ENCODE data around the gene LGALS13. TPM values are rescaled to one million over a fixed set of nuclear protein-coding genes. Genes with fewer than 3 reads are reported as not detected.
A peak's percentile ranks its signal among the peaks of the same experiment; 100 is the strongest.

The LGALS13 gene, protein sequence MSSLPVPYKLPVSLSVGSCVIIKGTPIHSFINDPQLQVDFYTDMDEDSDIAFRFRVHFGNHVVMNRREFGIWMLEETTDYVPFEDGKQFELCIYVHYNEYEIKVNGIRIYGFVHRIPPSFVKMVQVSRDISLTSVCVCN
- not detected for total RNA-seq
- long read RNA-seq = 0 reads

DNA sequence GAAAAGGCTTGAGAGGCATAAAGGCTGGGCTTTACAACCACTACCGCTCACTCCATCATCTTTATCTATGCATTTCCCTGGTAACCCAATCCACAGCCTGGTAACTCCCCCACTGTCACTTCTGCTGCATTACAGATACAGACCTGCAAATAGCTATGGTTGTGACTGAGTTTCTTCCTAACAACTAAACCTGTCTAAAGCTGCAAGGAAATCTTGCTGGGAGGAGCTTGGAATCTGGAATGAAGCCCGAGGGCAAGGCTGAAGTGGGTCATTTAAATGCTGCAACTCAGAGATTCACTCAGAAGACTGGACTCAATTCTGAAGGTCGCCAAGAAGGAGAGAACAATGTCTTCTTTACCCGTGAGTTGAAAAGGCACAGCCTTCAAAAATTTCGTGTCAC lies at the start of gene LGALS13:
TSS of gene LGALS13 (plus strand) at position 301 of the 400 bp plus-strand sequence. CDS start at position 346, 45 bp downstream.
- ATAC-seq (no peak), DNase-seq (no peak)
- intact Hi-C loops (cut with DNase I, micrococcal nuclease) = no loop called here

DNA sequence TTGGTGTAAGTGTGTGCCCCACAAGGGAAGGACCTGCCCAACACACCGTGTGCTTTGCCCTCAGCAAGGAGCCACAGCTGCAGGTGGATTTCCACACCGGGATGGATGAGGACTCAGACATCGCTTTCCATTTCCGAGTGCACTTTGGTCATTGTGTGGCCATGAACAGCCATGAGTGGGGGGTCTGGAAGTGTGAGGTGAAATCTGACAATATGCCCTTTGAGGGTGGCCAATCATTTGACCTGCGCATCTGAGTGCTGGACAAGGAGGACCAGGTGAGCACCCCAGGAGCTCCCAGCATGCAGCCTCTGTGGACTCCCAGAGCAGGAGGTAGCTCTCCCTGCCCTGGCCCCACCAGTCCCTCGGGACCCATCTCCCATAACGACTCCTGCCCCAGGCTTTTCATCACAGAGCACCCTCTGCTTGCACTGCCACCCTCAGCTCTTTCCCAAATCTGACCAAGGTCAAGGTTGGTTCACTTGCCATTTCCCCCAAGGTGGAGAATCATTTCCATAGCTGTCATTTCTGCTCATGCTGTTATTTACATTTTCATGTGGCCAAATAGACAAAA lies 49.2 kb upstream of the LGALS13 start:
- ATAC-seq (no peak), DNase-seq (no peak)
- intact Hi-C loops (cut with DNase I, micrococcal nuclease) = loop anchor here in 1 of 2 donors (10.0 kb wide), 1 partner anchor 122 kb away; no protein-coding TSS in a partner anchor

DNA sequence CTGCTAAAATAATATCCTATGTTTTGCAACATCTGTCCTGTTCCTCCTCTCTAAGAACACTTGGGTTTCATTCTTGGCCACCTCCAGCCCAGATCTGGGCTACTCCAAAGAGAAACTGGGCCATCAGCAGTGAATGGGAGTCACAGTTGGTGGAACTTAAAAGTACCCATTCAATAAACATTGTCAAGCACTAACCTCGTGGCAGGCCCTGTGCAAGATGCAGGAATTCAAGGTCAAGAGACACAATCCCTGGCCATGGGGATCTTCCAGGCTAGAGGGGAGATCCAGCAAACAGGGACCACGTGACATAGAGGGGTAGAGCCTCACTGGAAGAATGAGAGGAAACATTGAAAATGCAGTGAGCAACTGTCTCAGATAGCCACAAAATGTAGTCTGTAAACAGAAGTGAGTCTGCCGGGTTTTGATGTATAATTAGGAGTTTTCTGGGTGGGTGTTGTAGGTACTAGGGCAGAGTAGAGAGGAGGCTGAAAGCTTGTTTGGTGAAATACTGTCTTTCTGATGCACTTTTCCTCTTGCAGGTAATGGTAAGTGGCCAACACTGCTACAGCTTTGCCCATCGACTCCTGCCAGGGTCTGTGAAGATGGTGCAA lies 47.5 kb upstream of the LGALS13 start:
- DNase-seq (no peak), ATAC-seq (no peak)
- intact Hi-C loops (cut with DNase I, micrococcal nuclease) = loop anchor here in 1 of 2 donors (10.0 kb wide), 1 partner anchor 120 kb away; no protein-coding TSS in a partner anchor

DNA sequence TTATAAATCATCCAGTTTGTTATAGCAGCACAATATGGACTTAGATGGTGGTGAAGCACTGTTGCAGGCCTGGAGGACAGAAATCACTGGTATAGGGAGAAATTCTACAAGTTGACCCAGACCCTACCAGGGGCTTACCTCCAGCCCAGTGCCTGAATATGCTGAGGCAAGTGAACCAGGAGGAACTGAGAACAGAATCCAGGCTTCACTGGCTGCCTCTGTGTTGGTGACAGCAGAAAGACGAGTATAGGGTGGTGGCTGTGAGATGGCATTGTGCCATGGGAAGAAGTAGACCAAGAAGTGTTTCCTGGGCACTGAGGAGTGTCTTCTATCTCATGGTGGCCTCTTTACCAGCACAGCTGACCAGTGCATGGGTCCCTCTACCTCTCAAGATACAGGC lies 46.4 kb upstream of the LGALS13 start:
- DNase-seq (no peak), ATAC-seq (no peak)
- intact Hi-C loops (cut with DNase I, micrococcal nuclease) = loop anchor here in 1 of 2 donors (10.0 kb wide), 1 partner anchor 119 kb away; no protein-coding TSS in a partner anchor

DNA sequence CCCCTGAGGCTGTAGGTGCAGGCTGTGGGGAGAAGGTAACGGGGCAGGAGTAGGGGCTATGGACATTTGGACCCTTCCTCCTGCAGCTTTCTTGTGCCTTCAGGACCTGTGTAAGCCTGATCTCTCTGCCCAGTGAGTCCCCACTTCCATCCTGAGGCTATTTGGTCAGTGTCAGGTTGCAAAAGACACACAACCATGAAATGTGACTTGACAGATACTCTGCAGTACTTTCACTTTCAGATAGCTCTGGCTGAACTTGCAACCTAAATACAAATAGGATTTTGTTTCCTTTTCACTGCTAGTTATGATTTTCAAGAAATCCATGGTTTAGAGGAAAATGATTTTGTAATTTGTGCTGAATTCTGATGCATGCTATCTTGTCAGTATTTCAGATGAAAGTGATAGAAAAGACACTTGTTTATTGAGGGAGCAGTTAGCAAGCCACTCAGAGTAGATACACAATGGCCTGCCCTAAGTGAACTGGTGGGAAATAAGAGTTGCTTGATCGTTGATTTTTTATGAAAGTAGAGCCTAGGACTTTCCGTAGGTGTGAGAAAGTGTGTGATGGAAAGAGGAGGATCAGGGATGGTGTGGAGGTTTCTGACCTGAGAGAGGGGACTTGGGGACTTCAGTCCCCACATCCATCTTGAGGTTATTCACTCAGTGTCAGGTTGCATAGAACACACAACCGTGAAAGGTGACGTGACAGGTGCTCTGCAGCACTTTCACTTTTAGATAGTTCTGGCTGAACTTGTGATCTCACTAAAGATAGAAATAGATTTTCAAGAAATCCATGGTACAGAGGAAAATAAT lies 44.3 kb upstream of the LGALS13 start:
- intact Hi-C loops (cut with DNase I, micrococcal nuclease) = loop anchor here in 1 of 2 donors (10.0 kb wide), 1 partner anchor 117 kb away; no protein-coding TSS in a partner anchor
- ATAC-seq = no peak

DNA sequence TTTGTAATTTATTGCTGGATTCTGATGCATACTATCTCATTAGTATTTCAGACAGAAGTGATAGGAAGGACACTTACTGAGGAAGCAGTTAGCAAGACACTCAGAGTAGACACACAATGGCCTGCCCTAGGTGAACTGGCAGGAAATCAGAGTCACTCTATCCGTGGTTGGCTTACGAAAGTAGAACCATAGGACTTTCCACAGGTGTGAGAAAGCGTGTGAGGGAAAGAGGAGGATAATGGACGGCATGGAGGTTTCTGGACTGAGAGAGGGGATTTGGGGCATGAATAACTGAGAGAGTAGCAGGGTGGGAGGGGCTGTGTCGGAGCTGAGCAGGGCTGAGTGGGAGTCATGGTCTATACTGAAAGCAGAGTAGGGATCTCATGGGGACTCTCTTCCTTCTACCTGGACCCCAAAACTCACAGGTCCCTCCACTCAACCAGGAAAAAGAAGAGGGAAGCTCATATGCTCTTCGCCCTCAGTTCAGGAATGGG lies 43.7 kb upstream of the LGALS13 start:
- DNase-seq (no peak), ATAC-seq (no peak)
- intact Hi-C loops (cut with DNase I, micrococcal nuclease) = loop anchor here in 1 of 2 donors (10.0 kb wide), 1 partner anchor 116 kb away; no protein-coding TSS in a partner anchor

More for the DNA sequence above, 44.3 kb upstream of the LGALS13 start:
- no peak for DNase-seq

DNA sequence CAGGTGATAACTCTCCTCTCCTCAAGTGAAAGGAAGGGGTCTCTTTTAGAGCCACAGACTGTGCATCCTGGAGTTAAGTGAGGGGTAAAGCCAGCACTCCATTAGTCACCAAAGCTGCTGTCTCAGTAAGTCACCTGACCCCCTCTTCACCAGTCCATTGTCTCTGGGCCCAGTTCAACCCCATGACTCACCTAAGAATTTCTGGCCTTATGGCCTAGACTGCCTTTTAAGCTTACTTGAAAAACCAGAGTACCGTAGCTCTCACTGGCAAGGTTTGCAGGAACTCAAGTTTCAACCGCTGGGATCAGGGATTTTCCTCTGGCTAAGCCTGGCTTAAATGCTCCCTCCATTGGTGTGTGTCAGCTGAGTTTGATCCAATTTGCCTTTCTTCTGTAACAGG lies 38.9 kb upstream of the LGALS13 start:
- ATAC-seq (no peak), DNase-seq (no peak)
- intact Hi-C loops (cut with DNase I, micrococcal nuclease) = no loop called here

DNA sequence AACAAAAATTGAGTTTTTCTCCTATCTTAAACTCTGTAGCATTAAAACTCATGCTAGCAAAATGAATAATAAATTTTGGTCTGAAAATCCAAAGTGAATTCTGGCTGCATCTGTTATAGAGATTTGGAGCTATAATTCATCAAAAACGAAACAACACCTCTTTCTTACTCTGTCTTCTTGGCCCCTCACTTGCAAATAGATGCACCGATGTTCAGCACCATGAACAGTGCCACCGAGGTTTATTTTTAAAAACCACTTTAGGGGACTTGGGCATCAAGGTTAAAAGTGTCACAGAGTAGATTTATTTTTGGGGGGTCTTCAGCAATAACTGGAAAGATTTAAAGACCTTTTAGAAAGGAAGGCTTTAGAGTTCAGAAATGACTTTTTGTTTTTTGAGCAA lies 36.3 kb upstream of the LGALS13 start:
- DNase-seq (no peak), ATAC-seq (no peak)
- intact Hi-C loops (cut with DNase I, micrococcal nuclease) = no loop called here

DNA sequence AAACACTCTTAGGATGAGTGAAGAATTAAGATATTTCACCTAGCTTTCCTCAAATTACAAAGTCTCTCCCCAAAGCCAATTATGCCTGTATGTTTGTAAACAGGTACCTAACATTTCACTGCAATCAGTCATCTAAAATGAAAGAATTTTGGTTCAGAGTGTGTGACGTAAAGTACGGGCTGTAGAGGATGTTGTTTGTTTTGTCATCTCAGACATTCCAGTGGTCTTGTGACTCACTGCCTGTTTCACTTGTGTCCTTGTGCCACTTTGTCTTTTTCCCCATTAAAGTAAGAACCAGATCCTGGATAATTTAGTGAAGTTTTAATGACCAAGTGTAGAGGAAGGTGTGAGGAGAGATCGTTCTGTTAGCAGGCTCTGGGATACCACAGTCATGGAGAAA lies 33.7 kb upstream of the LGALS13 start:
- DNase-seq (no peak), ATAC-seq (no peak)
- intact Hi-C loops (cut with DNase I, micrococcal nuclease) = no loop called here

DNA sequence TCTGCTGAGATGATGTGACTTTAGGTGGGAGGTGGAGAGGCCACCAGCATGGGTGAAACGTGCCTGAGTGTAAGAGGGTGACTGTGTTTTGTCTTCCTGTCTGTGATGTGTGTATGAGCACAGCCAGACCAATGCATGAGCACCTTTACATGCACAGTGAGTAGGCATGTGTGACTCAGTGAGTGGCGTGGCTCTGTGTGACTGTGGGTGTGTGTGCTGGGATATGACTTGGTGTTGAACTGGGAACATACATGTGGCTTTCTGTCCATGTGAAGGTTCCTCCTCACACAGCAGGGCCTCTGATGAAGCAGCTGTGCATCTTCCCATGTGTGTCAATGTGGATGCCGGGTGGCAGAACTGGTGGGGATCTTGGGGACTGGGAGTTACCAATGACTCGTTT lies 19.9 kb upstream of the LGALS13 start:
- ATAC-seq = no peak
- intact Hi-C loops (cut with DNase I, micrococcal nuclease) = no loop called here
- no peak for DNase-seq

DNA sequence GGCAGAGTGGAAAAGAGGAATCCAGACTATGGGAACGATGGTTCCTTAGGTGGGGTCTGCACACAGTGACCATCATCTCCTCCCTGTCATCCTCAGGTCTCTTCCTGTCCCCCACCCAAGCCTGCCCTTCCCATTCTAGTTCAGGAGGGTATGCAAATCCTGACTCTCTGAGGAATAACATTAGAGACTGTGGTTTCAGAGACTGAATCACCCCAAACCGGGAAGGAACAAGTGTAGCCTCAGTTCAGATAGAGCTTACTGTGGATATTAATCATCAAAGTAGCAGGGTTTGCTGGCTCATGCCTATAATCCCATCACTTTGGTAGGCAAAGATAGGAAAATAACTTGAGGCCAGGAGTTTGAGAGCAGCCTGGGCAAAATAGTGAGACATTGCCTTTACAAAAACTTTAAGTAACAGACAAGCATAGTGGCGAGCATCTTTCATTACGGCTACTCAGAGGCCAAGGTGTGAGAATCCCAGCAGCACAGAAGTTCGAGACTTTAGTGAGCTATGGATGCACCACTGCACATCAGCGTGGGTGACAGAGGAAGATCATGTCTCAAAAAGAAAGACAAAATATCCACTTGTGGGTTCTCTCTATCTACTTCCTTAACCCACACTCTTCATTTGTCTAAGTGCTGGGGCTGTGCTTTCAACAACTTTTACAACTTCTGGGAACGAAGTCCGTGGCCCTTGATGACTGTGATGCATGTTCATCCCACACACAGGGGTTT lies 19.3 kb upstream of the LGALS13 start:
- peak; percentile 63 for ATAC-seq
- no peak for DNase-seq
- intact Hi-C loops (cut with DNase I, micrococcal nuclease) = no loop called here

DNA sequence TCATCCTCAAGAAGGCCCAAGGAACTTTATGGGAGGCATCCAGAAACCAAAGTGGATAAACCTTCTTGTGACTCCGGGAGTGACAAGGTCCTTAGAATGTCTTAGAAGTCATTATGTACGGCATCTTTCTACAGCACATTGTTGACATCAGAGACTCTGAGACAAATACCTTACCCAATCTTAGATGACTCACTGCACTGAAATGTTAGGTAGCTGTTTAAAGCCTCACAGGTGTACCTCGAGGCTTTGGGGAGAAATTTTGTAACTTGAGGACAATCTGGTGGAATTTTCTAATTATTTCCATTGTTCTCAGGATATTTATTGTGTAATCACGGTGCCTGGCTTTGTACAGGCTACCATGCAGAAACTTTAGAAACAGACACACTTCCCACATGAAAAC lies 14.8 kb upstream of the LGALS13 start:
- intact Hi-C loops (cut with DNase I, micrococcal nuclease) = no loop called here
- DNase-seq (no peak), ATAC-seq (no peak)

DNA sequence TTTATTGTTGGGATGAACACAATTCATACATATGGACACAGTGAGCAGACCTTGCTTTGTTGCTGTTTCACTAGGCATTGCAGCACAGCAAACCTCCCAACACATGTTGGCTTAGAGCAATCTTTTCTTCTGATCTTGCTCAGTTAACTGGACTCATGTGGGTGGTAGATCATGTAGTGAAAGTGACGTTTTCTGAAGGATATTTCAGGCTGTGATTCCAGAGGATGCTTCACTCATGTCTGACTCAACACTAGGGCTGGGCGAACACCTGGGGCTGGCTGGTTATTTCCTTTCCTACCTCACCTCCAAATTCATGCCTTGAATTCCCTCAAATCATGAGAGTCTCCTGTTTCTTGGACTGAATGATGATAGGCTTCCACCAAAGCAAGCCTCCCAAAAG lies 14.3 kb upstream of the LGALS13 start:
- ATAC-seq = no peak
- intact Hi-C loops (cut with DNase I, micrococcal nuclease) = no loop called here

DNA sequence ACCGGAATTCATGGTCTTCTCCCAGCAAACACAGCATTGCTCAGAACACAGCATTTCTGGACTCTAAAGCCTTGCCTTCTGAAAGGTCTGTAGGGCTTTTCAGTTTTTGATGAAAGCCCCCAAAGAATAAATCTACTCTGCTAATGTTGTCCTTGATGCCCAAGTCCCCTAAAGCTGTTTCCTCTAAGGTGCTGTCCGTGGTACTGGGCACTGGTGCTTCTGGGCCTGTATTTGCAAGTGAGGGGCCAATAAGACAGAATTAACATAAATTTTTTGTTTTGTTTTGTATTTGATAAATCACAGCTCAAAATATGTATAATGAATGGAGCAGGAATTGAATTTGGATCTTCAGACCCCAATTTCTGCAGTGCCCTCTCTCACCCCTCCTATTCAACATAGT lies 12.1 kb upstream of the LGALS13 start:
- no peak for DNase-seq
- ATAC-seq = no peak
- intact Hi-C loops (cut with DNase I, micrococcal nuclease) = no loop called here

More for the DNA sequence above, 14.3 kb upstream of the LGALS13 start:
- DNase-seq = no peak

DNA sequence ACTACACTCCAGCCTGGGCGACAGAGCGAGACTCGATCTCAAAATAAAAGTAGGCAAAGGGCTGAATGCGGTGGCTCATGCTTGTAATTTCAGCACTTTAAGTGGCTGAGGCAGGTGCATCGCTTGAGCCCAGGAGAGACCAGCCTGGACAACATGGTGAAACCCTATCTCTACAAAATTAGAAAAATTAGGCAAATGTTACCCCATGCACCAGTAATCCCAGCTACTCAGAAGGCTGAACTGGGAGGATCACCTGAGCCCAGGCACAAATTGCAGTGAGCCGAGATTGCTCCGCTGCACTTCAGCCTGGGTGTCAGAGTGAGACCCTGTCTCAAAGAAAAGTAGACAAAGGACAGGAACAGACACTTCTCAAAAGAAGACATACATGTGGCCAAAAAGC lies 9.9 kb upstream of the LGALS13 start:
- intact Hi-C loops (cut with DNase I, micrococcal nuclease) = no loop called here
- DNase-seq (no peak), ATAC-seq (no peak)

DNA sequence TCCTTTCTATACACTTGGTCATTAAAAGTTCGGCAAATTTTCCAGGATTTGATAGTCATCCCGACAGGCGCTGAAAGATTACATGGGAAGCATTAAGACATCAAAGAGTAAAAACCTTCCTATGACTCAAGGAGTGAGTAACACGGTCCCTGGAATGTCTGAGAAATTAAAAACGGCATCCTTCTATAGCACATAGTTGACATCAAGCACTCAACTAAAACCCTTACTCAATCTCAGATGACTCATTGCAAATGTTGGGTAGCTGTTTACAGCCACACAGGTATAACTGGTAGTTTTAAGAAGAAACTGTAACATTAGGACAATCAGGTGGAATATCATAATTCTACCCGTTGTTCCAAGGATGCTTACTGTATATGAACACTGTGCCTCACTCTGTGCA lies 6.4 kb upstream of the LGALS13 start:
- intact Hi-C loops (cut with DNase I, micrococcal nuclease) = no loop called here
- ATAC-seq = no peak
- DNase-seq = no peak

DNA sequence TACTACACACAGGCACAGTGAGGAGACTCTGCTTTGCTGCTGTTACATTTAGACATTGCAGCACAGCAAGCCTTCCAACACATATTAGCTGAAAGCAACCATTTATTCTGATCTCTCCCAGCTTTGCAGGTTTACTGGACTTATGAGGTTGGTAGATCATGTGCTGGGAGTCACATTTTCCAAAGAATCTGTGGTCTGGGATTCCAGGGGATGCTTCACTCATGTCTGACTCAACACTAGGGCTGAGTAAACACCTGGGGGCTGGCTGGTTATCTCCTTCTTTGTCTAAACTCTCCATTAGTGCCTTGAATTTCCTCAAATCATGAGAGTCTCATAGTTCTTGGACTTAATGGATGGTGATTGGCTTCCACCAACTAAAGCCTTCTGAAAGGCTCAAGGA lies 5.4 kb upstream of the LGALS13 start:
- intact Hi-C loops (cut with DNase I, micrococcal nuclease) = no loop called here

DNA sequence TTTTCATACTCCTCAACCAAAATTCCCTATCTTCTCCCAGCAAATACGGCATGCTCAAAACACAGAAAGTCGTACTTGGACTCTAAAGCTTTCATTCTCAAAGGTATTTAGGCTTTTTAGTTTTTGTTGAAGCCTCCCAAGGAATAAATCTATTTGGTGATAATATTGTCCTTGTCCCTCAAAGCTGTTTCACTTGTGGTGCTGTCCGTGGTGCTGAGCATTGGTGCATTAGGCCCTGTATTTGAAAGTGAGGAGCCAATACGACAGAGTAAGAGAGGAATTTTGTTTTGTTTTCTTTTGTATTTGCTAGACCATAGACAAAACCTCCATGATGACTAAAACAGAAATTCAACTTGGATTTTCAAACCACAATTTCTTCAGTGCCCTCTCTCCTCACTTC lies 3.2 kb upstream of the LGALS13 start:
- ATAC-seq (no peak), DNase-seq (peak in 1 of 2 donors; percentile 15)
- intact Hi-C loops (cut with DNase I, micrococcal nuclease) = no loop called here

More for the DNA sequence above, 5.4 kb upstream of the LGALS13 start:
- DNase-seq (no peak), ATAC-seq (no peak)

DNA sequence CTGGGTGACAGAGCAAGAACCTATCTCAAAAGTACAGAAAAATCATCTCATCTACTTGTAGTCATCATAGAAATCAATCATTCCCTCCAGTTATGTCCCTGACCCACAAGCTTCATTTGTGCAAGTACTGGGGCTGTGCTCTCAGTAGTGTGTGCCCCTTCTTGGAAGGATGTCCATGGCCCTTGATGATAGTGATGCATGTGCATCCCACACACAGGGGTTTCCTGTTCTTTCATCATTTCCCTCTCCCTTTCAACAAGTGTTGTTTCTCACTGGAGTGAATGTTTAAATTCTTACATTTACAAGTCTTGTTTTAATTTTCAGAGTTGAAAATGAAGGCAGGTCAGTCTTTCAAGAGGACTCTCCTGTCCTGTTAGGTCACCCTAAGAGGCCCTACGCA lies 1.5 kb downstream of the LGALS13 start:
- no peak for DNase-seq
- ATAC-seq = no peak
- intact Hi-C loops (cut with DNase I, micrococcal nuclease) = no loop called here
